Loucy (cell line): ENCODE measurements around the gene COL23A1.
A peak's percentile ranks its signal among the peaks of the same experiment; 100 is the strongest.

Experiments used
- H2AFZ ChIP-seq: fragments of 200-600 bp; sonication (generic); 2 replicates; pipeline ENCODE4 v1.6.0; 2016; ENCODE audit warnings: antibody characterized with exemption, mild to moderate bottlenecking, low read length, moderate library complexity
- H3F3A ChIP-seq: fragments of 200-600 bp; 2 replicates; pipeline ENCODE4 v1.6.0; 2016; ENCODE audit warnings: antibody characterized with exemption, low read depth, mild to moderate bottlenecking
- H3K27me3 ChIP-seq: fragments of 200-600 bp; sonication (generic); 2 replicates; pipeline ENCODE4 v1.6.1; 2014; ENCODE audit warnings: low read length, mild to moderate bottlenecking; ENCODE audit not compliant: insufficient read depth, poor library complexity, severe bottlenecking
- H3K36me3 ChIP-seq: fragments of 200-600 bp; sonication (generic); 2 replicates; pipeline ENCODE4 v1.6.1; 2016; ENCODE audit warnings: low read length; ENCODE audit not compliant: insufficient read depth
- H3K4me1 ChIP-seq: fragments of 200-600 bp; sonication (generic); 2 replicates; pipeline ENCODE4 v1.5.1; 2014; ENCODE audit warnings: low read length, mild to moderate bottlenecking; ENCODE audit not compliant: insufficient read depth, poor library complexity, severe bottlenecking
- H3K4me2 ChIP-seq: fragments of 200-600 bp; sonication (generic); 2 replicates; pipeline ENCODE4 v1.6.0; 2014; ENCODE audit warnings: antibody characterized with exemption, low read length, low read depth, mild to moderate bottlenecking; ENCODE audit not compliant: poor library complexity, severe bottlenecking
- H3K4me3 ChIP-seq: fragments of 200-600 bp; sonication (generic); 2 replicates; pipeline ENCODE4 v1.5.1; 2014; ENCODE audit warnings: low read length, mild to moderate bottlenecking, mixed read lengths; ENCODE audit not compliant: poor library complexity, severe bottlenecking
- H3K79me2 ChIP-seq: fragments of 200-600 bp; sonication (generic); 2 replicates; pipeline ENCODE4 v1.6.1; 2014; ENCODE audit warnings: low read length; ENCODE audit not compliant: insufficient read depth
- H3K9ac ChIP-seq: fragments of 200-600 bp; sonication (generic); 2 replicates; pipeline ENCODE4 v1.6.0; 2014; ENCODE audit warnings: mild to moderate bottlenecking, low read depth, low read length, moderate library complexity; ENCODE audit not compliant: poor library complexity, severe bottlenecking
- H3K9me2 ChIP-seq: fragments of 200-600 bp; sonication (generic); replicated peaks from 2 replicates; pipeline ENCODE4 v1.6.1; 2016; ENCODE audit warnings: low read depth, low read length, mixed read lengths
- H3K9me3 ChIP-seq: fragments of 200-600 bp; sonication (generic); 2 replicates; pipeline ENCODE4 v1.6.1; 2014; ENCODE audit warnings: mild to moderate bottlenecking, antibody characterized with exemption, low read length, low read depth; ENCODE audit not compliant: insufficient read depth
- H4K20me1 ChIP-seq: fragments of 200-600 bp; sonication (generic); 2 replicates; pipeline ENCODE4 v1.6.0; 2014; ENCODE audit warnings: antibody characterized with exemption, low read length, mild to moderate bottlenecking; ENCODE audit not compliant: insufficient read depth, poor library complexity, severe bottlenecking
- EZH2phosphoT487 ChIP-seq: fragments of 200-600 bp; IDR thresholded peaks from 2 replicates; pipeline ENCODE4 v1.6.1; 2018; ENCODE audit warnings: antibody characterized with exemption, mild to moderate bottlenecking, moderate library complexity, borderline replicate concordance
- TF ChIP-seq, protein P1 (sequence below): fragments of 200-600 bp; sonication (generic); conservative IDR thresholded peaks from 2 replicates; pipeline ENCODE4 v1.5.1; 2014; ENCODE audit warnings: mild to moderate bottlenecking, antibody characterized with exemption, low read length

The COL23A1 gene

DNA sequence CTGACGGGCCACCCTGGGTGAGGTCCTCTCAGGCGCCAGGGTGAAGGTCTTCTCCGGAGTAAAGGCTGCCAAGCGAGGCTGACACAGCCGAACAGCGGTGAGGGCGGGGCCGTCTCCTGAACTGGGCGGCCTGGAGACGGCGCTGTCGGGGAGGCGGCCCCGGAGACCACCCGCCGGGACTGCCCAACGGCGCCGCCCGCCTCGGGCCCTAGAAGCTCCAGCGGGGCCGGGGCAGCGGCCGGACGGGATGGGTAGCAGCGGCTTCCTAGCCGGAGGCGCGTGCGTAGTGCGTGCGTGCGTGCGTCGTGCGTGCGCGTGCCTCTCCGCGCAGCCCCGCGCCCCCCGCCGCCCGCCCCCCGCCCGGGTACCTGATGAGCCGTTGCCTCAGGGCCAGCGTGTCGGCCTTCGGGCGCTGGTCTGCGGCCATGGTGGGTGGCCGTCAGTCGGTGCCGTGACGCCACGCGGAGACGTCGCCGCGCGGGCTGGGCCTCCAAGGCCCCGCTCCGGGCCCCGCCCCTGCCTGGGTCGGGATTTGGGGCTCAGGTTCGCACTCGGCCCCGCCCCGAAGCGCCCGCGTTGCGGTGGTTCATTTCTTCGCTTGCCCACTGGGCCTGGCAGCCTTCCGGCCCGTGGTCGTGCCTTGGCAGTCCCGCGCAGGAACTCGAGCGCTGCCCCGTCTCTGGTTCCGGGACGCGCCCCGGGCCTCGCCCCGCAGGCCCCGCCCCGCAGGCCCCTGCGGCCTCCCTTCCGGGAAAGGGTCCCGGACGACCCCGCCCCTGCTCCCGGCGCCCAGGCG lies 357.9 kb downstream of the COL23A1 start, which contains the start of gene PHYKPL:
TSS of gene PHYKPL (minus strand) at position 679 of the 796 bp plus-strand sequence. CDS start at position 427, 252 bp downstream.
- Histone ChIP-seq H2AFZ (peak within 1 kb of the TSS; percentile 91), H3K27me3 (no peaks in the 10 kb centered on the region), H3K4me2 (peak within 1 kb of the TSS; percentile 87), H3K9ac (peak within 1 kb of the TSS; percentile 83), H3K9me2 (no peaks in the 10 kb centered on the region), H3K79me2 (peaks cover 26% of the 10 kb centered on the region), H4K20me1 (peaks cover 17% of the 10 kb centered on the region), H3K36me3 (no peaks in the 10 kb centered on the region; the same call in 1 of the 2 replicates), H3F3A (no peaks in the 10 kb centered on the region), H3K9me3 (no peaks in the 10 kb centered on the region), H3K4me1 (peaks cover 12% of the 10 kb centered on the region), H3K4me3 (peak within 1 kb of the TSS; percentile 88)
- no peak for TF ChIP-seq EZH2phosphoT487
- TF ChIP-seq, protein P1, sequence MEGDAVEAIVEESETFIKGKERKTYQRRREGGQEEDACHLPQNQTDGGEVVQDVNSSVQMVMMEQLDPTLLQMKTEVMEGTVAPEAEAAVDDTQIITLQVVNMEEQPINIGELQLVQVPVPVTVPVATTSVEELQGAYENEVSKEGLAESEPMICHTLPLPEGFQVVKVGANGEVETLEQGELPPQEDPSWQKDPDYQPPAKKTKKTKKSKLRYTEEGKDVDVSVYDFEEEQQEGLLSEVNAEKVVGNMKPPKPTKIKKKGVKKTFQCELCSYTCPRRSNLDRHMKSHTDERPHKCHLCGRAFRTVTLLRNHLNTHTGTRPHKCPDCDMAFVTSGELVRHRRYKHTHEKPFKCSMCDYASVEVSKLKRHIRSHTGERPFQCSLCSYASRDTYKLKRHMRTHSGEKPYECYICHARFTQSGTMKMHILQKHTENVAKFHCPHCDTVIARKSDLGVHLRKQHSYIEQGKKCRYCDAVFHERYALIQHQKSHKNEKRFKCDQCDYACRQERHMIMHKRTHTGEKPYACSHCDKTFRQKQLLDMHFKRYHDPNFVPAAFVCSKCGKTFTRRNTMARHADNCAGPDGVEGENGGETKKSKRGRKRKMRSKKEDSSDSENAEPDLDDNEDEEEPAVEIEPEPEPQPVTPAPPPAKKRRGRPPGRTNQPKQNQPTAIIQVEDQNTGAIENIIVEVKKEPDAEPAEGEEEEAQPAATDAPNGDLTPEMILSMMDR: 0 out of 2 replicates have a peak, but pooled peaks have one; percentile 9

GRCh38 chr5:178231539-178232123 lies 358.6 kb downstream of the COL23A1 start:
- Histone ChIP-seq H3F3A (no peaks in the 10 kb centered on the region), H3K4me3 (peak overlapping the region; percentile 88), H3K4me1 (peaks cover 12% of the 10 kb centered on the region), H2AFZ (no peak overlapping the region), H3K36me3 (no peaks in the 10 kb centered on the region; the same call in 1 of the 2 replicates), H3K4me2 (peak overlapping the region; percentile 87), H3K27me3 (no peaks in the 10 kb centered on the region), H3K9ac (peak overlapping the region; percentile 83), H3K79me2 (peaks cover 26% of the 10 kb centered on the region), H3K9me2 (no peaks in the 10 kb centered on the region), H3K9me3 (no peaks in the 10 kb centered on the region), H4K20me1 (peaks cover 17% of the 10 kb centered on the region)
- TF ChIP-seq, protein P1: no peak
- TF ChIP-seq EZH2phosphoT487: no peak

- H3K9me3 ChIP-seq: no peaks in the 10 kb centered on the region
- no peaks in the 10 kb centered on the region for H3F3A ChIP-seq
- H2AFZ ChIP-seq: no peak overlapping the region
- peak overlapping the region; percentile 83 for H3K9ac ChIP-seq
- H3K4me3 ChIP-seq: peak overlapping the region; percentile 88
- TF ChIP-seq EZH2phosphoT487: no peak
- TF ChIP-seq, protein P1: no peak
- H4K20me1 ChIP-seq: peaks cover 17% of the 10 kb centered on the region
- no peaks in the 10 kb centered on the region; the same call in 1 of the 2 replicates for H3K36me3 ChIP-seq
- H3K27me3 ChIP-seq: no peaks in the 10 kb centered on the region
- peaks cover 26% of the 10 kb centered on the region for H3K79me2 ChIP-seq
- peak overlapping the region; percentile 87 for H3K4me2 ChIP-seq
- peaks cover 12% of the 10 kb centered on the region for H3K4me1 ChIP-seq
- H3K9me2 ChIP-seq: no peaks in the 10 kb centered on the region
Observed at GRCh38 chr5:178230879-178231538, 359.2 kb downstream of the COL23A1 start.
